IPS-18c (cell line): Measurements from ENCODE around the gene SLC9A9.
"Not testable (repeated sequence)": the region's sequence is repeated elsewhere in the genome, so short reads cannot be mapped to it uniquely, and the experiment has no call there.

Experiments
- H3K4me3 ChIP-seq: 2 replicates; pipeline ENCODE4 v1.7.0; 2013; ENCODE audit warnings: low read depth, mild to moderate bottlenecking, low read length, moderate library complexity; ENCODE audit not compliant: insufficient read depth
- H3K9me3 ChIP-seq: one replicate; pipeline ENCODE4 v1.6.1; 2013; ENCODE audit warnings: mild to moderate bottlenecking, low read length, moderate library complexity; ENCODE audit not compliant: control insufficient read depth, insufficient read depth

Gene SLC9A9

DNA sequence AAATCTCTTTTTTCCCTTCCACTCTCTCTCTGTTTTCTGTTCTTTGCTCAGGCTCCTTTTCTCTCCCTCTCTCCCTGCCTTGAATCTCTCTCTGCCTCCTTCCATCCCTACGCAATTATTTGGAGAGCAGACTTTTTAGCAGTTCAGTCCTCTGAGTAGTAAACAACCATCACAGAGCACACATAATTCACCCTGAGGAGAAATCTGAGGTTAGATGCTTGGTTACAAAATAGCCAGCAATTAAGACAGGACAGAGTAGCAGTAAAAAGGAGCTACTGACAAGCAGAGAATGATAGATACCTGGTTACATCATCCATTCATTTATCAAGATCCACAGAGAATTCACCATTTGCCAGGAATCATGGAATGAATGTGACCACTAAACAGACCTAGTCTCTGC is 25.5 kb downstream of the SLC9A9 start:
- Histone ChIP-seq H3K9me3 (no peaks in the 10 kb centered on the region), H3K4me3 (no peak overlapping the region)

DNA sequence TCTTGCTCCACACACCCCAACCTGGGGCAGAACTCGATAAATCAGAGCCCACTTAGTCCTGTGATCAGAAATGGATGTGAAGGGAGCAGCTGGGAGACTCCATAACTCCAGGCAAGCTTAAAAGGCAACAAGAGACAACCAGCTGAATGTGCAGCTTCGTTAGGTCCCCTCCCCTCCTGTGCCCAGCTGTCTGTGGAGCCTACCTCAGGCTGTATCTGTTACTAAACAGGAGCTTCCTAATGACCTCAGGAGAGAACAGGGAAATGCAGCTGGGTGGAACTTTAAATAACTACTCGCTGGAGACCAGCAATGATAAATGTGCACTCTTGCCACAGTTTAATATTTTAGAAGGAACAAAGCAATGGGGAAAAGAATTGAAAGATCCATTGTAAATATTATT is 25.9 kb downstream of the SLC9A9 start:
- Histone ChIP-seq H3K9me3 (no peaks in the 10 kb centered on the region), H3K4me3 (no peak overlapping the region)

DNA sequence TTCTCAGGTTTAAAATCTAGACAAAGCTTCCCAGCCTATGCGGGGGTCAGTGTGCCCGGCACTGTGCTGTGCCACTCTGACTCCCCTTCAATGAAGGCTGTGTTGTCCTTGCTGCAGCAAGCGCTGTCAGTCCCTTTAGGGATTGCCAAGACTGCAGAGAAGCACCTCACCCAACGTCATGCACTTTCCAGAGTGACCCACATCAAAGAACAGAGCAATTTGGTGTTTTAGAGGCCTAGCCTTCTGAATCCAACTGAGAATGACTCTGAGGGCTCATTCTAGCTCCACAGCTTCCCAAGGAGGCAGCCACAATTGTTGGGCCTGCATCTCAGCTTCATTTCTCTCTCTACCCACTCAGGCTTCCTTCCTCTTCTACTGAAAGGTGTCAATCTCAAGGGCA is 26.4 kb downstream of the SLC9A9 start:
- Histone ChIP-seq H3K9me3 (no peaks in the 10 kb centered on the region), H3K4me3 (no peak overlapping the region)

DNA sequence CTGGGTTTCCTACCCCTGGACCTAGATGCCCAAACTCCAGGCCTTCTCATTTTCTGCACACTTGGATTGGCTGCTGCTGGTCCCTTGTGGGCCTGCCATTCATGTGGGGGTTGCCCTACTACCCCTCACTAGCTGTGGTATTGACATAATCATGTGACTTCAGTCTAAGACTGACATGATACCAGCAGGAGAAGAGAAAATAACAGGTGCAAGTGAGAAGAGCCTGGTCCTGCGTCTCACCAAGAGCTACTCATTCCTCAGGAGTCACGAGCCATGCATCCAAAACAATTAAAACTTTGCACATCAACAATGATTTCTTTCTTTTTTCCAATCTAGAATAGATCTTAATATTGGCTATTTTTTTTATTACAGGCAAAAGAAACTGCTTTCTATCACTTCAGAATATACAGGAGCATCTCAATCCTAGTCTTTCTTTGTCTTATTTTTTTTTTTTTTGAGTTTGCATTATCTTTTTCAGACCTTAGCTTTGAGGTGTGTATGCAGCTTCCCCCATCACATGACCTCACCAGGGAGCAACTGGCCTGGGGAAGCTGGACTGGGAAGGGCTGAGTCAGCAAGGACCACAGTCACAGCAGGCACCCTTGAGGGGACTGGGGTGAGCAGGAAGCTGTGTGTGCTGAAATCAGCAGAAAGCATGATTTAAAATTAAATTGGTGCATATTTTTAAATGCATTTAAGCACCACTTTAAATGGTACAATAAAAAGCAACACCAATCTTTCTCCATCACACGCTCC is 27.6 kb downstream of the SLC9A9 start:
- no peaks in the 10 kb centered on the region for H3K9me3 ChIP-seq
- no peak overlapping the region for H3K4me3 ChIP-seq

DNA sequence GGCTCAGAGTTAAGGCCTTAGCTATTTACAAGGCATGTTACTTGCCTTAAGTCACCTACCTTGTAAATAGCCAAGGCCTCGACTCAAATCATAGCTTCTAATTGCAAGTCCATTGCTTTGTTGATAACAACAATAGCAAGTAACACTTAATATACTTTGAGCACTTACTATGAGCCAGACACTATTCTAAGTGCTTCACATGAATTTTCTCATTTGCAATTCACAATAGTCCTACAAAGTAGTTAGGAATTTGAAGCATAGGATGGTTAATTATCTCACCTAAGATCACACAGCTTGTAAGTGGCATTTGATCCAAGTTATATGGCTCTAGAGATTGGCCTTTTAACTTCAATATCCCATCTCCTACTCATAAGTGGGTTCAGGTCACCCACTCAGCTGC is 28.4 kb downstream of the SLC9A9 start:
- Histone ChIP-seq H3K4me3 (no peak overlapping the region), H3K9me3 (no peaks in the 10 kb centered on the region)

DNA sequence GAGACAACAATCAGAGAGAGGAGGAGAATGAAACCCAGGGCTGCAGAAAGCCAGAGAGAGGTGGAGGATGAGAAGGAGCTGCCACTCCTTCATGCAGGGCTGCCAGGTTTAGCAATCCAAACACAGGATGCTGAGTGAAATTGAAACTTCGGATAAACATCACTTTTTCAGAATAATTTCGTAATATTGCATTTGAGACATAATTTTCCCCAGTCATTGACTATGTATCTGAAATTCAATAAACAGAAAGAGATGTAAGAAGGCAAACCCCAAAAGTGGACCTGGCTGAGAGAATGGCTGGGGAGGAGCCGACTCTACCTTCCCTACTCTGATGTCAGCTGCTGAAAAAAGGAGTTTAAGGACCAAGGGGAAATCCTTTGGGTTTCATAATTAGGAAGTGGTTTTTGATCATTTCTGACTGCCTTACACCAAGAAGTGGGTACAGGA is 33.8 kb downstream of the SLC9A9 start:
- Histone ChIP-seq H3K9me3 (no peaks in the 10 kb centered on the region), H3K4me3 (no peak overlapping the region)

DNA sequence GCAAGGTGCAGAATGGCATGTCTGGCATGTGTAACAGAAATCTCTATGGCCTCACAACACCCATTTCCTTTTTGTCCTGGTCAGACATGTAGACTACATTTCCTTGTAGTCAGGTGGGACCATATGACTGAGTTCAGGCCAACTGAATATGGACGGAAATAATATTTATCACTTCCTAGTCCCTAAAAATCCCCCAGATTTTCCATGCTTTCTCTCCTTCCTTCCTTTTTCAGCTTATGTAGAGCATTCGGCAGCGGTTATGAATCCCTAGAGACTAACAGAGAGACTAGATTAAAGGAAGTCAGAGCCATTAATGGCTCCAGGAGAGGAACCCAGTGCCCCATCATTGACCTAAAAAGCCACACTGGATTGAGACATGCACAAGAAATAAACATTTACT is 35.8 kb downstream of the SLC9A9 start:
- H3K9me3 ChIP-seq, result no peaks in the 10 kb centered on the region
- H3K4me3 ChIP-seq, result no peak overlapping the region

DNA sequence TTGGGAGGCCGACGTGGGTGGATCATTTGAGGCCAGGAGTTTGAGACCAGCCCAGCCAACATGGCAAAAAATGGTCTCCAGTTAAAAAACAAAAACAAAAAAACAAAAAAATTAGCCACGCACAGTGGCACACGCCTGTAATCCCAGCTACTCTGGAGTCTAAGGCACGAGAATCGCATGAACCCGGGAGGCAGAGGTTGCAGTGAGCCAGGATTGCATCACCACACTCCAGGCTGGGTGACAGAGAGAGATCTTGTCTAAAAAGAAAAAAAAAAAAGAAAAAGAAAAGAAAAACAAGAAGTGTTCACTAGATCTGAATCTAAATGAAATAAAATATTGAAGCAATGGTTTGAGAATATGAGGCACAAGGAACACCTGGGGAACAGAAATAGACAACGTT is 36.7 kb downstream of the SLC9A9 start:
- Histone ChIP-seq H3K4me3 (no peak overlapping the region), H3K9me3 (no peaks in the 10 kb centered on the region)

DNA sequence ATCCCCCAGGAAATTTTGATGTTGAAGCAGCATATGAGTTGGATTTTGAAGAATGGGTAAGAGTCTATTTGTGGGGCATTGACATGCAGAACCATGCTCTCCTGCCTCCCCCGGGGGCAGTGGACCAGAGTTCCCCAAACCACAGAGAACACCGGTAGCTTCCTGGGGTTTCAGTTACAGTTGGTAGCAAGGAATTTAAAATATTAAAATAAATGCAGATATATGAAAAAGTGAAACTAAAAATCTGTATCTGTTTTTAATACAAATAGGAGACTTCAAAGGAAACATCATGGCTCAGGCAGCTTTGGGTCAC is 37.4 kb downstream of the SLC9A9 start:
- H3K4me3 ChIP-seq, result no peak overlapping the region
- H3K9me3 ChIP-seq, result no peaks in the 10 kb centered on the region

DNA sequence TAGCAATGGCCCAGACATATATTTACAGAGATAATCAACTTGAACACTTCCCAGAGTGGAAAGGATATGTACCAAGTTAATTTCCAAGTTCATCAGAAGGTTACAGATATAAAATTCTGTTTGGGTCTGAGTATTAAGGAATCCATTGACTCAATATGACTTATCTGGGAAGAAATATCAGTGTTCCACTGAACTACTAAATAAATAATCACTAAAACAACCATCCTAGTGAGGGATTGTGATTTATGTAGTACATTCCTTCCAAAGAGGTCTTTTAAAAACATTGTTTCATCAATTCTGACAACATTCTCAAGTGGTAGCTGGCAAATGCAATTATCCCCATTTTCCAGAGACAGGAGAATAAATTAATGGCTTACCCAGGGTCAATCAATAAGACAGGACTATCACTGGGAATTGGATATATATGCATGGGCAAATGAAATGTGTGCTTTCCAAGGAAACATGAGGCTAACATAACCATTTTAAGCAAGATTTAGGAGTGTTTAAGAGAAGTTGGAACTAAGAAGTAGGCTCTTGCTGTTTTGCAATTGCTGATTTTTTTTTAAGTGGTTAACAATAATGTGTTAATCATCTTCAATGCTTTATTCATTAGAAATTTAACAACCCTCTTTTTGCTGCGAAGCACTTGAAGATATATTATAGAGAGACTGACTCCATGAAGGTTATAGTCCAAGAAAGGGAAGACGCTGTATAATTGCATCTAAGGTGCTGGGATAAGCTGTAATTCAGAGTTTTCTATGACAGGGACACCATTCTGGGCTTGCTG is 37.9 kb downstream of the SLC9A9 start:
- no peak overlapping the region for H3K4me3 ChIP-seq
- H3K9me3 ChIP-seq, result no peaks in the 10 kb centered on the region

DNA sequence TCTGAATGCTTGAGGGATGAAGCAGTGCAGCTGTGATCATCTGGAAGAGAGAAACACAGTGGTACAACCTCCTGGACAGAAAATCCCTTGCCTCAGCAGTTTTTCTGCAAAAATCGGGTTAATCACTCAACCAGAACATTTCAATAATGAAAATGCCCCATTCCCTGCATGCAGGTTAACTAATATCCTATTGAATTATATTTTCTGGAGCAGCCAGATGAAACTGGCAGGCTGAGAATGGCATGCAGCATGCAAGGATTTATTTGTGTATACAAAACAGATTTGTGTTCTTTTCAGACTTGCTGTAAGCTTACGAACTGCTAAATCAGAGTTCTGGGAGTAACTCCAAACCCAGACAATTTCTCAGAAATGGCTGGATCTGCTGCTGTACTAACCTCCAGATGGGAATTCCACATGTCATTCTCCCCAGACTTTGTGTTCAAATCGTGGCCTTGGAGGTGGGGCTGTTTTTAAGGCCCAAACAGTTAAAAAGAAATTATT is 39.1 kb downstream of the SLC9A9 start:
- H3K4me3 ChIP-seq, result no peak overlapping the region
- no peaks in the 10 kb centered on the region for H3K9me3 ChIP-seq

DNA sequence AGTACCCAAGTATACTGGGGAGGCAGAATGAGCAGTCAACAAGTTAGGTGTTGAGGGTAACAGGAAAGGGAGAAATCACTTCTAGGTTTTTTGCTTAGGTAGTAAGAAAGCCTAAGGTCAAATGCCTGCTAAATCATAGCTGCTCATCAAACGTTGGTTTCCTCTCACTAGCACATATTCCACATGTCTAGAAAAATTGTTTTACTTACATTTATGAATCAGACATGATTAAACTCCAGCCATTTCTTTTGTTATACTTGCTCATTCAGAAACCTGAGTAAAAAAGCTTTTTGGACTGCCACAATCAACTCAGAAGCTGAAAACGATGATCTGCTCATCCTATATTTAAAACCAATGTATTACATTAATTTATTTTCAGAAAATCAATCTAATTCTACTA is 40.2 kb downstream of the SLC9A9 start:
- Histone ChIP-seq H3K4me3 (no peak overlapping the region), H3K9me3 (no peaks in the 10 kb centered on the region)

DNA sequence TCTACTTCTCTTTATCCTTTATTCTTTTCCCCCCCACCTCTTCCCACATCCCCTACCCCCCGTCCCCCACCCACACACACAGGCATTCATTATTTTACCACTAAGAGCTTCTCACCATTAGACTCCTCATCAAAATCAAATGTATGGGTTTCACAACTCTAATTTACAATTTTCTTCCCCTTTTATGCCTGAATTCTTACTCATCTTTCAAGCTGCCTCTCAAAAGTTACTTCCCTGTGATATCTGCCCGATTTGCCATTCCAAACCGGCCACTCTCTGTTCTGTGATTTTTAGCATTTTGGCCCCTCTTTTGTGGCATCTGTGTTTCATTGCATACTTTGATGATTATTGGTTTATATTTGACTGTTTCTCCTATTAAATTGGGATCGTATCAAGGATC is 42.2 kb downstream of the SLC9A9 start:
- H3K4me3 ChIP-seq, result no peak overlapping the region

DNA sequence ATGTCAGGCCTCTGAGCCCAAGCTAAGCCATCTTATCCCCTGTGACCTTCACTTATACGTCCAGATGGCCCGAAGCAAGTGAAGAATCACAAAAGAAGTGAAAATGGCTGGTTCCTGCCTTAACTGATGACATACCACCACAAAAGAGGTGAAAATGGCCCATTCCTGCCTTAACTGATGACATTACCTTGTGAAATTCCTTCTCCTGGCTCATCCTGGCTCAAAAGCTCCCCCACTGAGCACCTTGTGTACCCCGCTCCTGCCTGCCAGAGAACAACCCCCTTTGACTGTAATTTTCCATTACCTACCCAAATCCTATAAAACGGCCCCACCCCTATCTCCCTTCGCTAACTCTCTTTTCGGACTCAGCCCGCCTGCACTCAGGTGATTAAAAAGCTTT is 42.8 kb downstream of the SLC9A9 start:
- not testable (repeated sequence) for H3K9me3 ChIP-seq, H3K4me3 ChIP-seq

More for the DNA sequence above, 42.2 kb downstream of the SLC9A9 start:
- no peaks in the 10 kb centered on the region for H3K9me3 ChIP-seq

DNA sequence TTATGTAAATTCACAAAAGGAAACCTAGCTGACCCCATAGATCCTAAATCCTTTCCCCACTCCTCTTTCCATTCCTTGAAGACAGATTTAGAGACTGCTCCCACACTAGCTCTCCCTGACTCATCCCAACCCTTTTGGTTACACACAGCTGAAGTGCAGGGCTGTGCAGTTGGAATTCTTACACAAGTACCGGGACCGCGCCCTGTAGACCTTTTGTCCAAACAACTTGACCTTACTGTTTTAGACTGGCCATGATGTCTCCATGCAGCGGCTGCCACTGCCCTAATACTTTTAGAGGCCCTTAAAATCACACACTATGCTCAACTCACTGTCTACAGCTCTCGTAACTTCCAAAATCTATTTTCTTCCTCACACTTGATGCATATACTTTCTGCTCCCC is 47.2 kb downstream of the SLC9A9 start:
- not testable (repeated sequence) for H3K4me3 ChIP-seq, H3K9me3 ChIP-seq

DNA sequence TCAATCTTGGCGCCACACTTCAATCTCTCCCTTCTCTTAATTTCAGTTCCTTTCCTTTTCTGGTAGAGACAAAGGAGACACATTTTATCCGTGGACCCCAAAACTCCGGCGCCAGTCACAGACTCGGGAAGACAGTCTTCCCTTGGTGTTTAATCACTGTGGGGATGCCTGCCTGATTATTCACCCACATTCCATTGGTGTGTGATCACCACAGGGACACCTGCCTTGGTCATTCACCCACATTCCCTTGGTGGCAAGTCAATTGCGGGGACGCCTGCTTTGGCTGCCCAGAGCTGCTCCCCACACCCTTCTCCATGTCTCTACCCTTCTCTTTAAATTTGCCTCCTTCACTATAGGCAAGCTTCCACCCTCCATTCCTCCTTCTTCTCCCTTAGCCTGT is 50.1 kb downstream of the SLC9A9 start:
- H3K4me3 ChIP-seq, H3K9me3 ChIP-seq: not testable (repeated sequence)

DNA sequence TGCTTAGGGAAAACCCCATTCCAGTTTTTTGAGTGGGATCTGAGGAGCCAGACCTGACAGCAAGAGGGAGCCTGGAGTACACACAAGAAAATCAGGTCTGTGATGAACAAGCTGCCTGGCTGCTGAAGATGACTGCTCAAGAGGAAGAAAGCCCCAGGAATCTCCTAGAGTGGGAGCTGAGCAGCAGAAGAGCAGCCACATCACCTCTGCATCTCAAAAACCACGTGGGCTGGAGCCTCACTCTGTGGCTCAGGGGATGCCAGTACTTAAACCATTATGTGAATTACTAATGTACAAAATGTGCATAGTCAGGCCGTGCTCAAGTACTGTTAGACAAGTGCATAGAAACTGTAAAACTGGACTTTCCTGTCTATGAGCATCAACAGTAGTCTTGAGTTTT is 52.4 kb downstream of the SLC9A9 start:
- Histone ChIP-seq H3K4me3 (no peak overlapping the region), H3K9me3 (no peaks in the 10 kb centered on the region)

DNA sequence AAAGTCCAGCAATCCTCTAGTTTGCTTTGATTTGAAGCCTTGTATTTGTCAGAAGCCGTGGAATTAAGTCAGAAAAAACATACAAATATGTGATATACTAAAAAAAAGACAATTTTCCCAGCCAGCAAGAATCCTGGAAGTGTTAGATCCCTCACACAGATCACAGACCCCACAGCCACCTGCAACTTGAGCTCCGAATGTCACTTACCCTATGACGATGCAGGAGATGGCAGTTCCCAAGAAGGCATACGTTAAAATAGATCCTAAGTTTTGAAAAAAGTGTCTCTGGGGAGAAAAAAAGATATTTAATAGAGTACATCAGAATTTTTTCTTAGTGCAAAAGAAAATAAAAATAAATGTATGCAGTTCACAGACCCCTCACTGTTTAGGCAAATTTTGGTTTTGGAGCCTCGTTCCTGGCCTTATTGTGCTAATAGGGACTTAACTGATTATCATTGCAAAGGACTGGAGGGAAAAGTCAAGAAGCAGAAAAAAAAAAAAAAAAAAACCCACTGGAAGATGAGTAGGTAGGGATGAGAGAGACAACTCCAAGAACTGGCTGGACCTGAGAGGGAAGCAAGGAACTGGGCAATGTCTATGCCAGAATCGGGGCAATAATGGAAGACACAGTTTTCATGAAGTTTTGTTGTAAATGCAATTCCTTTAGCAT is 53.3 kb downstream of the SLC9A9 start:
- H3K9me3 ChIP-seq, result no peaks in the 10 kb centered on the region
- H3K4me3 ChIP-seq, result no peak overlapping the region
